ENCODE data around the gene PHACTR3.

PHACTR3 gene

GRCh38 chr20:59632541-59633113, 28.3 kb downstream of the PHACTR3 start:
- TF ChIP-seq, protein P1, sequence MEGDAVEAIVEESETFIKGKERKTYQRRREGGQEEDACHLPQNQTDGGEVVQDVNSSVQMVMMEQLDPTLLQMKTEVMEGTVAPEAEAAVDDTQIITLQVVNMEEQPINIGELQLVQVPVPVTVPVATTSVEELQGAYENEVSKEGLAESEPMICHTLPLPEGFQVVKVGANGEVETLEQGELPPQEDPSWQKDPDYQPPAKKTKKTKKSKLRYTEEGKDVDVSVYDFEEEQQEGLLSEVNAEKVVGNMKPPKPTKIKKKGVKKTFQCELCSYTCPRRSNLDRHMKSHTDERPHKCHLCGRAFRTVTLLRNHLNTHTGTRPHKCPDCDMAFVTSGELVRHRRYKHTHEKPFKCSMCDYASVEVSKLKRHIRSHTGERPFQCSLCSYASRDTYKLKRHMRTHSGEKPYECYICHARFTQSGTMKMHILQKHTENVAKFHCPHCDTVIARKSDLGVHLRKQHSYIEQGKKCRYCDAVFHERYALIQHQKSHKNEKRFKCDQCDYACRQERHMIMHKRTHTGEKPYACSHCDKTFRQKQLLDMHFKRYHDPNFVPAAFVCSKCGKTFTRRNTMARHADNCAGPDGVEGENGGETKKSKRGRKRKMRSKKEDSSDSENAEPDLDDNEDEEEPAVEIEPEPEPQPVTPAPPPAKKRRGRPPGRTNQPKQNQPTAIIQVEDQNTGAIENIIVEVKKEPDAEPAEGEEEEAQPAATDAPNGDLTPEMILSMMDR (conservative IDR thresholded peaks at IDR 0.05; ENCODE audit: control insufficient read depth, insufficient read depth, low read depth, low read length): no peak
- no peak overlapping the region for H3K4me3 ChIP-seq (ENCODE audit: control insufficient read depth, low read depth, low read length)

DNA sequence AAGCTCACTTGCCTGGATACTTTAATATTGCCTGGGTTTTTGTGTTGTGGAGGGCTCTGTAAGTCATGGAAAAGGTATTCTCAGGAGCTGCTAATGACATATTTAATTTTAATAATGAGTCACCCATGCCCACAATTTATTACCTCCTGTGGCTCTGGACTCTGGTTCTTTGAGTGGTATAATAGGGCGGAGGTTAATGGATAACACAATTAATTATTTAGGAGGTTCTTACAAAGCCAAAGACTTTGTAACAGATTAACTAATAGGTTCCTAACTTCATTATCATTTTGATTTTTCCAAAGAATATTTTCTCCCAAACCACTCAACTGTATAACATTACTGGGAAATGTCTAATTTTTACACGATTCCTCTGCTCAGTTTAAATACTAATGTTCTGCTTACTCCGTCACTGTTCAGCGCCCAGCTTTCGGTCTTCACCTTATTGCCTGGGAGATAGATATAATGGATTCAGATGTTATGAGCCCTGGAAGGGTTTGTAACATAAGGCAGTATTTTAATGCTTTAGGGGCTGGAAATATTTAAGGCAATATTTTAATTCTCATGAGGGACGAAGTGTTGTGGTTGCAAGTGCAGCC, 29.4 kb downstream of the PHACTR3 start:
- DNase-seq (ENCODE audit: low read depth): no peak
- H3K4me3 ChIP-seq (ENCODE audit: control insufficient read depth, low read depth, low read length): no peak overlapping the region
- TF ChIP-seq, protein P1 (conservative IDR thresholded peaks at IDR 0.05; ENCODE audit: control insufficient read depth, insufficient read depth, low read depth, low read length): no peak

More at GRCh38 chr20:59632541-59633113, 28.3 kb downstream of the PHACTR3 start:
- DNase-seq (ENCODE audit: low read depth): no peak

DNA sequence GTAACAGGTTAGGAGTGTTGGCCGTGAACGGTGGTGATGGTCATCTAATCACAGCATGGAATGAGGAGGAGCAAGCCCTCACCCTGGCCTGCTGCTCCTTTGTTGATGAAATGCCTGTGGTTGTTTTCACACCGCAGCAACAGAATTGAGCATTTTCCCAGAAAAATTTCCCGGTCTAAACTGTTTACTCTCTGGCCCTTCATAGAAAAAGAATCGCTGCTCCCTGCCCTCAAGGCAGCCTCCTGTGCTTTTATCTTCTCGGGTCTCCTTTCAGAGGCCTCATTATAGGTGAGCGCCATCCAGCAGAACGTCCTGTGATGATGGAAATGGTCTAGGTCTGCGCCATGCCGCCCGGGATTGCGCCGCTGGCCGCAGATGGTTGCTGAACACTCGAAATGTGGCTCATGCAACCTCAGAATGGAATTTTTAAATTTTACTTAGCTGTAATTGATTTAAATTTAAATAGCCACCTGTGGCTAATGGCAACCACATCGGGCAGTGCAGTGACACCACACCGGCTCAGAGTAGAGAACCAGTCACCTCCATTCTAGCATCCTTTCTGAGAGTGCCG, 30.2 kb downstream of the PHACTR3 start:
- TF ChIP-seq, protein P1 (conservative IDR thresholded peaks at IDR 0.05; ENCODE audit: control insufficient read depth, insufficient read depth, low read depth, low read length): no peak

GRCh38 chr20:59636766-59637370, 32.5 kb downstream of the PHACTR3 start:
- TF ChIP-seq, protein P1 (conservative IDR thresholded peaks at IDR 0.05; ENCODE audit: control insufficient read depth, insufficient read depth, low read depth, low read length): no peak
- DNase-seq (ENCODE audit: low read depth): no peak
- H3K4me3 ChIP-seq (ENCODE audit: control insufficient read depth, low read depth, low read length): no peak overlapping the region

More for the DNA sequence above, 30.2 kb downstream of the PHACTR3 start:
- H3K4me3 ChIP-seq (ENCODE audit: control insufficient read depth, low read depth, low read length): no peak overlapping the region
- DNase-seq (ENCODE audit: low read depth): no peak

GRCh38 chr20:59640267-59640666, 35.9 kb downstream of the PHACTR3 start:
- H3K4me3 ChIP-seq (ENCODE audit: control insufficient read depth, low read depth, low read length): no peak overlapping the region
- TF ChIP-seq, protein P1 (conservative IDR thresholded peaks at IDR 0.05; ENCODE audit: control insufficient read depth, insufficient read depth, low read depth, low read length): no peak
- no peak for DNase-seq (ENCODE audit: low read depth)

DNA sequence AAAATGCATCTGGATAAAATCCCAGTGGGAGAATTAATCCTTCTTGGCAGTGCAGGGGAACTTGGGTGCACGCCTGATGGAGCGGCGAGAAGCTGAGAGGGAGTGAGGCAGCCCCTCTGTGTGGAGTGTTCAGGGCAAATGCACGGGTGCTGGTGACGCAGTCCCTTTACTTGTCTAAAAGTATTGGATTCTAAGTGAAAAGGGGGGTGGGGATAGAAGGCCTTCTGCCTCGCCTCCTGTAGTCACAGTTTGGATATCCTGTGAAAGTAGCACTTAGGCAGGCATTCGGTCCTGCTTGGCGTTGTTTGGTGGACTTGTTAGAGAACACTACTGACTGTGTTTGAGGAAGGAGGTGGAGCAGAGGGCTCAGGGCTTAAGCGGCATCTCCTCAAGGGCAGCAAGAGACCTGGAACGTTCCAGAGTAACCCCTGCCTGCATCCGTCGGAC, 39.3 kb downstream of the PHACTR3 start:
- TF ChIP-seq, protein P1 (conservative IDR thresholded peaks at IDR 0.05; ENCODE audit: control insufficient read depth, insufficient read depth, low read depth, low read length): no peak
- no peak for DNase-seq (ENCODE audit: low read depth)
- no peak overlapping the region for H3K4me3 ChIP-seq (ENCODE audit: control insufficient read depth, low read depth, low read length)
